H1 (cell line): ENCODE data around the gene PIGZ. TPM values are rescaled to one million over a fixed set of nuclear protein-coding genes. Genes with fewer than 3 reads are reported as not detected.

ENCODE experiments used
- CTCF ChIA-PET: fragments of 300-600 bp; sonication (Branson Sonifier 250); formaldehyde crosslinking; loops from one replicate; lab custom pipeline; 2021; ENCODE audit not compliant: partially characterized antibody; lab: Charles Lee
- POLR2A ChIA-PET: fragments of 300-600 bp; sonication (Branson Sonifier 250); formaldehyde crosslinking; loops from one replicate; lab custom pipeline; 2021; ENCODE audit warnings: inconsistent platforms; ENCODE audit not compliant: partially characterized antibody; lab: Charles Lee
- DNase-seq, 2 experiments: peaks; one replicate each; pipeline versions ENCODE4 v3.0.0 to v3.0.0-alpha.2; 2010 to 2022; ENCODE audit warnings: low spot score in 2 of 2, low read depth in 1 of 2, mixed read lengths in 1 of 2
- FAIRE-seq: peaks from 2 replicates; lab custom pipeline; 2011; peaks lifted over from hg19 to GRCh38; lab: Jason Lieb, UNC
- H2AFZ ChIP-seq: 2 replicates; pipeline ENCODE4 v1.8.1; 2012; ENCODE audit warnings: low read length, inconsistent platforms
- H2AK5ac ChIP-seq: 2 replicates; pipeline ENCODE4 v1.6.1; 2013; ENCODE audit warnings: low read depth, low read length
- H2BK120ac ChIP-seq: replicated peaks from 2 replicates; pipeline ENCODE3; 2013; ENCODE audit warnings: low read depth, low read length, inconsistent platforms
- H2BK12ac ChIP-seq: 2 replicates; pipeline ENCODE4 v1.6.1; 2013; ENCODE audit warnings: low read depth, low read length
- H2BK15ac ChIP-seq: 2 replicates; pipeline ENCODE4 v1.6.1; 2013; ENCODE audit warnings: low read length
- H2BK20ac ChIP-seq: 2 replicates; pipeline ENCODE4 v1.6.1; 2013; ENCODE audit warnings: low read length
- H2BK5ac ChIP-seq: 2 replicates; pipeline ENCODE4 v1.6.1; 2013; ENCODE audit warnings: low read depth, low read length
- H3K14ac ChIP-seq: 2 replicates; pipeline ENCODE4 v1.6.1; 2013; ENCODE audit warnings: inconsistent platforms; ENCODE audit not compliant: insufficient read length
- H3K18ac ChIP-seq: 2 replicates; pipeline ENCODE4 v1.6.1; 2013; ENCODE audit warnings: low read length; ENCODE audit errors: extremely low read depth
- H3K23ac ChIP-seq: 2 replicates; pipeline ENCODE4 v1.6.1; 2013; ENCODE audit warnings: inconsistent platforms; ENCODE audit not compliant: insufficient read length
- H3K23me2 ChIP-seq: 2 replicates; pipeline ENCODE4 v1.6.1; 2013; ENCODE audit warnings: low read depth, low read length
- H3K27ac ChIP-seq: 2 replicates; pipeline ENCODE4 v1.6.1; 2011; ENCODE audit warnings: low read depth, low read length, inconsistent platforms
- H3K27me3 ChIP-seq, 4 experiments: replicated peaks in 1 of 4; 1 replicate in 1 of 4; 2 replicates in 3 of 4; pipeline versions ENCODE4 v1.6.1 to v1.8.1; 2011 to 2013; ENCODE audit warnings: low read length in 3 of 4, mild to moderate bottlenecking in 3 of 4, inconsistent platforms in 2 of 4, mixed read lengths in 2 of 4, moderate library complexity in 1 of 4; ENCODE audit not compliant: control insufficient read depth in 3 of 4, insufficient read depth in 3 of 4; ENCODE audit errors: extremely low read depth in 1 of 4
- H3K36me3 ChIP-seq, 4 experiments: 2 replicates each; pipeline versions ENCODE4 v1.6.1 to v1.8.1; 2011 to 2013; ENCODE audit warnings: mild to moderate bottlenecking in 4 of 4, low read length in 3 of 4, moderate library complexity in 2 of 4, control low read depth in 1 of 4, inconsistent platforms in 1 of 4; ENCODE audit not compliant: insufficient read depth in 4 of 4, control insufficient read depth in 2 of 4
- H3K4ac ChIP-seq: replicated peaks from 2 replicates; pipeline ENCODE3; 2013; ENCODE audit warnings: low read length, low read depth, mixed read lengths, inconsistent platforms; ENCODE audit not compliant: insufficient read length
- H3K4me1 ChIP-seq, 4 experiments: replicated peaks in 1 of 4; 1 replicate in 1 of 4; 2 replicates in 3 of 4; pipeline versions ENCODE4 v1.6.1 to v1.8.1; 2011 to 2013; ENCODE audit warnings: low read length in 3 of 4, inconsistent platforms in 2 of 4, mixed read lengths in 1 of 4; ENCODE audit not compliant: insufficient read depth in 4 of 4, control insufficient read depth in 3 of 4
- H3K4me2 ChIP-seq, 2 experiments: 2 replicates each; pipeline versions ENCODE4 v1.6.1 to v1.8.1; 2011 to 2013; ENCODE audit warnings: low read depth in 2 of 2, low read length in 2 of 2, control low read depth in 1 of 2, inconsistent platforms in 1 of 2, mild to moderate bottlenecking in 1 of 2; ENCODE audit not compliant: insufficient read depth in 1 of 2
- H3K4me3 ChIP-seq, 4 experiments: fragments of 200-600, 300-600 bp in 1 of 4; sonication (generic), shearing (Covaris generic), sonication (Bioruptor Twin) in 1 of 4; 2 replicates each; pipeline versions ENCODE4 v1.5.1 to v1.8.1; 2011 to 2016; ENCODE audit warnings: low read length in 4 of 4, low read depth in 3 of 4, control low read depth in 2 of 4, inconsistent platforms in 2 of 4, mild to moderate bottlenecking in 2 of 4, mixed read lengths in 1 of 4, moderate library complexity in 1 of 4; ENCODE audit not compliant: insufficient read depth in 2 of 4; ENCODE audit errors: extremely low read depth in 1 of 4
- H3K56ac ChIP-seq: replicated peaks from 2 replicates; pipeline ENCODE3; 2013; ENCODE audit warnings: low read depth, mild to moderate bottlenecking, mixed read lengths, low read length, inconsistent platforms; ENCODE audit not compliant: insufficient read length
- H3K79me1 ChIP-seq: 2 replicates; pipeline ENCODE4 v1.6.1; 2013; ENCODE audit warnings: low read depth, low read length, control low read depth
- H3K79me2 ChIP-seq, 2 experiments: 2 replicates each; pipeline versions ENCODE4 v1.6.1 to v1.8.1; 2012 to 2013; ENCODE audit warnings: low read length in 2 of 2, mild to moderate bottlenecking in 2 of 2, inconsistent platforms in 1 of 2; ENCODE audit not compliant: insufficient read depth in 2 of 2, control insufficient read depth in 1 of 2
- H3K9ac ChIP-seq, 4 experiments: replicated peaks in 1 of 4; 1 replicate in 1 of 4; 2 replicates in 3 of 4; pipeline versions ENCODE4 v1.6.1 to v1.8.1; 2011 to 2013; ENCODE audit warnings: low read depth in 3 of 4, low read length in 3 of 4, control low read depth in 2 of 4, mild to moderate bottlenecking in 2 of 4, moderate library complexity in 2 of 4, inconsistent platforms in 1 of 4; ENCODE audit errors: extremely low read depth in 1 of 4
- H3K9me3 ChIP-seq, 2 experiments: 2 replicates each; pipeline versions ENCODE4 v1.6.1 to v1.8.1; 2012 to 2013; ENCODE audit warnings: mild to moderate bottlenecking in 2 of 2, moderate library complexity in 2 of 2, control low read depth in 1 of 2, inconsistent platforms in 1 of 2, low read depth in 1 of 2, low read length in 1 of 2, mixed read lengths in 1 of 2; ENCODE audit not compliant: insufficient read depth in 2 of 2
- H4K20me1 ChIP-seq, 2 experiments: replicated peaks in 1 of 2; 2 replicates each; pipeline versions ENCODE3 to v1.8.1; 2011 to 2013; ENCODE audit warnings: inconsistent platforms in 2 of 2, low read length in 2 of 2, mild to moderate bottlenecking in 1 of 2; ENCODE audit not compliant: insufficient read depth in 2 of 2, control insufficient read depth in 1 of 2
- H4K5ac ChIP-seq: 2 replicates; pipeline ENCODE4 v1.6.1; 2013; ENCODE audit warnings: low read length, low read depth, mixed read lengths, inconsistent platforms; ENCODE audit not compliant: insufficient read length
- H4K8ac ChIP-seq: 2 replicates; pipeline ENCODE4 v1.8.0; 2013; ENCODE audit warnings: mild to moderate bottlenecking, moderate library complexity, low read length, inconsistent platforms; ENCODE audit not compliant: insufficient read depth; ENCODE audit errors: extremely low read depth
- H4K91ac ChIP-seq: replicated peaks from 2 replicates; pipeline ENCODE3; 2013; ENCODE audit warnings: low read length, mixed read lengths, inconsistent platforms; ENCODE audit not compliant: insufficient read length
- CBX5 ChIP-seq: fragments of 300-800, 300-1000 bp; sonication (generic); IDR thresholded peaks from 2 replicates; pipeline ENCODE4 v1.7.1; 2016; ENCODE audit warnings: antibody characterized with exemption, low read length, low read depth
- CEBPB ChIP-seq: IDR thresholded peaks from 2 replicates; pipeline ENCODE4 v1.6.1; 2012; ENCODE audit warnings: low read depth, low read length
- GABPA ChIP-seq: IDR thresholded peaks from 2 replicates; pipeline ENCODE4 v1.6.1; 2011; ENCODE audit warnings: mild to moderate bottlenecking, low read length, moderate library complexity, borderline replicate concordance; ENCODE audit not compliant: insufficient read depth
- JUND ChIP-seq: IDR thresholded peaks from 2 replicates; pipeline ENCODE4 v1.6.1; 2011; ENCODE audit warnings: mild to moderate bottlenecking, improper control_type of control experiment, low read length
- POLR2A ChIP-seq, 2 experiments: IDR thresholded peaks; 1 replicate in 1 of 2; 2 replicates in 1 of 2; pipeline ENCODE4 v1.6.1; 2011; ENCODE audit warnings: low read depth in 2 of 2, low read length in 2 of 2, mild to moderate bottlenecking in 2 of 2; ENCODE audit errors: control extremely low read depth in 1 of 2
- SIRT6 ChIP-seq: IDR thresholded peaks from one replicate; pipeline ENCODE4 v1.7.1; 2012; ENCODE audit warnings: low read length, inconsistent platforms
- YY1 ChIP-seq: IDR thresholded peaks from 2 replicates; pipeline ENCODE4 v1.6.1; 2011; ENCODE audit warnings: low read depth, mild to moderate bottlenecking, low read length
- WGBS, 2 experiments: shearing (Covaris generic) in 1 of 2; methylation state at CpG; one replicate each; pipeline versions ENCODE4 v1.1.6 to v1.1.7; 2013 to 2015; ENCODE audit warnings: low lambda C conversion rate in 2 of 2, mixed read lengths in 2 of 2, inconsistent platforms in 1 of 2, low coverage in 1 of 2, missing lambda C conversion rate in 1 of 2; ENCODE audit not compliant: insufficient replicate concordance in 2 of 2, insufficient coverage in 1 of 2, insufficient read length in 1 of 2; ENCODE audit errors: extremely low coverage in 1 of 2, missing lambda C conversion rate in 1 of 2; 5-methylcytosine and 5-hydroxymethylcytosine counted together
- polyA plus RNA-seq, 7 experiments: library from polyadenylated mRNA; depleted of rRNA in 3 of 7; stranded (reverse) in 5 of 7; unstranded in 2 of 7; fragments of >200 nt in 5 of 7; fragments of 200-250 nt in 2 of 7; gene quantifications; 1 replicate in 5 of 7; 2 replicates in 1 of 7; 4 replicates in 1 of 7; pipeline versions ENCODE4 v1.2.1 to v1.2.3, GENCODE V29; 2011 to 2013; ENCODE audit warnings: missing spikeins in 2 of 7, mixed read lengths in 2 of 7
- total RNA-seq: library from RNA; stranded (reverse); fragmentation: NEBNext Ultra II Directional; extraction: Animal tissue kit (Norgen Biotek cat#: 25700); gene quantifications from 2 replicates; pipeline ENCODE4 v1.2.1, GENCODE V29; 2021
- TF ChIP-seq, protein P1 (sequence below): IDR thresholded peaks from 2 replicates; pipeline ENCODE4 v1.6.1; 2012; ENCODE audit warnings: inconsistent platforms
- TF ChIP-seq, protein P2 (sequence below): IDR thresholded peaks from 2 replicates; pipeline ENCODE4 v1.6.1; 2011; ENCODE audit warnings: low read length, improper control_type of control experiment
- TF ChIP-seq, protein P3 (sequence below): IDR thresholded peaks from 2 replicates; pipeline ENCODE4 v1.6.1; 2012; ENCODE audit warnings: low read length, inconsistent platforms

PIGZ gene
- total and polyA plus RNA-seq, 2 of the 8 experiments (the other 6 are each of a cell fraction or from before 2014, with no cell fraction given), result 0.32 TPM; not detected in 1

DNA sequence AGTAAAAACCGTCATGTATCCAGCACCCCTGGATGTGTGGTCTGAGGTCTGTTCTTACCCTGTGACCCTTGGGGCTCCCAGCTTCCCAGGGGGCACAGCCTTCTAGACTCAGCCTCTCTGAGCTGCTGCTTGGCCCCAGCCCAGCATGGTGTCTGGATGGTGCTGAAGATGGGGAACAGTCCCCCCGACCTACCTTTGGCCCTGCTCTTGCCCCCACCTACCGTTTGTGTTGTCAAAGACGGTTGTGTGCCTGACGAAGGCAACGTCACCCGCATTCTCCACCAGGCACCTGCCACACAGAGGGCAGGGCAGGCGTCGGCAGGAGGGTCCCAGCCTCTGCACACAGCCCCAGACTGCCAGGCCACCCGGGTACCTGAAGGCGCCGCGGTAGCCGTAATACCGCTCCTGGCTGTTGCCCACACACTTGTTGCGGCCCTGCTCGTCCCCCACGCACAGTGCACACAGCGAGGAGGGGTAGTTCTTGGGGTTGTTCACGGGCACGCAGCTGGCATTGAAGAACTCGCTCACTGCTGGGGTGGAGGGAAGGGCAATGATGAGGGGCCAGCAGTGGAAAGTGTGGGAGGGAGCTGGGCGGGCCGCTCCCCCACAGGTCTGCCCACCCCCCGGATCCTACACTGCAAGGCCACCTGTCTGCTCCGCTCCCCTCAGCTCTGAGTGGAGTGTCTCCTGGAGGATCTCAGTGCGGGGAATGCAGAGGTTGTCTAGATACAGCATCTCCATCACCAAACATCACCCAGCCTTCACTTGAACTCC lies 40.0 kb upstream of the PIGZ start:
- CTCF ChIA-PET, result interaction anchor here (1.0 to 19.7 kb wide), 4 partner anchors 10 to 29 kb away, joined by 3 to 245 read pairs (median 4); partner anchors contain the start of gene MELTF
- no peak overlapping the region; a peak in 1 of 7 replicates for H3K9ac ChIP-seq
- FAIRE-seq, result no peak
- TF ChIP-seq, protein P1, sequence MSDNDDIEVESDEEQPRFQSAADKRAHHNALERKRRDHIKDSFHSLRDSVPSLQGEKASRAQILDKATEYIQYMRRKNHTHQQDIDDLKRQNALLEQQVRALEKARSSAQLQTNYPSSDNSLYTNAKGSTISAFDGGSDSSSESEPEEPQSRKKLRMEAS, result no peak
- no peak for TF ChIP-seq CBX5
- TF ChIP-seq YY1, result no peak
- TF ChIP-seq POLR2A (IDR thresholded peaks at IDR 0.05; ENCODE audit: control extremely low read depth in 1 of 2, low read depth in 2 of 2, low read length in 2 of 2), result no peak
- no peak for TF ChIP-seq GABPA
- no peak for TF ChIP-seq JUND
- no peak for TF ChIP-seq SIRT6
- TF ChIP-seq, protein P2, sequence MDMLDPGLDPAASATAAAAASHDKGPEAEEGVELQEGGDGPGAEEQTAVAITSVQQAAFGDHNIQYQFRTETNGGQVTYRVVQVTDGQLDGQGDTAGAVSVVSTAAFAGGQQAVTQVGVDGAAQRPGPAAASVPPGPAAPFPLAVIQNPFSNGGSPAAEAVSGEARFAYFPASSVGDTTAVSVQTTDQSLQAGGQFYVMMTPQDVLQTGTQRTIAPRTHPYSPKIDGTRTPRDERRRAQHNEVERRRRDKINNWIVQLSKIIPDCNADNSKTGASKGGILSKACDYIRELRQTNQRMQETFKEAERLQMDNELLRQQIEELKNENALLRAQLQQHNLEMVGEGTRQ, result no peak
- TF ChIP-seq, protein P3, sequence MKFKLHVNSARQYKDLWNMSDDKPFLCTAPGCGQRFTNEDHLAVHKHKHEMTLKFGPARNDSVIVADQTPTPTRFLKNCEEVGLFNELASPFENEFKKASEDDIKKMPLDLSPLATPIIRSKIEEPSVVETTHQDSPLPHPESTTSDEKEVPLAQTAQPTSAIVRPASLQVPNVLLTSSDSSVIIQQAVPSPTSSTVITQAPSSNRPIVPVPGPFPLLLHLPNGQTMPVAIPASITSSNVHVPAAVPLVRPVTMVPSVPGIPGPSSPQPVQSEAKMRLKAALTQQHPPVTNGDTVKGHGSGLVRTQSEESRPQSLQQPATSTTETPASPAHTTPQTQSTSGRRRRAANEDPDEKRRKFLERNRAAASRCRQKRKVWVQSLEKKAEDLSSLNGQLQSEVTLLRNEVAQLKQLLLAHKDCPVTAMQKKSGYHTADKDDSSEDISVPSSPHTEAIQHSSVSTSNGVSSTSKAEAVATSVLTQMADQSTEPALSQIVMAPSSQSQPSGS, result no peak
- TF ChIP-seq CEBPB, result no peak

More for the DNA sequence above, 40.0 kb upstream of the PIGZ start:
- Histone ChIP-seq H4K8ac (no peak overlapping the region), H3K27me3 (peaks cover 0 to 17% (median 14%) of the 10 kb centered on the region in 4 experiments; a peak in 6 of 7 replicates), H3K9me3 (no peaks in the 10 kb centered on the region), H3K79me2 (no peaks in the 10 kb centered on the region), H2AK5ac (no peak overlapping the region), H3K4ac (no peak overlapping the region), H4K20me1 (no peaks in the 10 kb centered on the region), H3K23me2 (peaks cover 4% of the 10 kb centered on the region), H2BK15ac (no peak overlapping the region), H3K56ac (no peak overlapping the region), H3K79me1 (no peaks in the 10 kb centered on the region), H3K4me1 (peaks cover 3 to 10% (median 6%) of the 10 kb centered on the region in 4 experiments), H3K27ac (no peak overlapping the region), H4K91ac (no peak overlapping the region), H4K5ac (no peak overlapping the region), H3K36me3 (no peaks in the 10 kb centered on the region), H2AFZ (no peak overlapping the region), H3K4me3 (no peak overlapping the region), H2BK120ac (no peak overlapping the region), H2BK12ac (no peak overlapping the region), H2BK5ac (no peak overlapping the region), H3K14ac (no peak overlapping the region), H3K18ac (no peak overlapping the region), H3K23ac (no peak overlapping the region), H2BK20ac (no peak overlapping the region), H3K4me2 (no peak overlapping the region)
- WGBS, 2 experiments, result 88% methylated on average over 25 of the region's 27 CpGs; no CpG with 5 or more reads in 1 of the 2 experiments
- POLR2A ChIA-PET, result no interaction called here
- DNase-seq, result no peak
